ACC112 (cell line): ENCODE data around the gene TRIO.
A peak's percentile ranks its signal among the peaks of the same experiment; 100 is the strongest.

ENCODE experiments used
- H2AFZ ChIP-seq: fragments of 200-600 bp; sonication (generic); one replicate; pipeline ENCODE4 v1.6.0; 2017; ENCODE audit warnings: antibody characterized with exemption, low read length; ENCODE audit not compliant: unreplicated experiment
- H3K27ac ChIP-seq: fragments of 200-600 bp; sonication (generic); 2 replicates; pipeline ENCODE4 v1.5.1; 2014; ENCODE audit warnings: low read depth, mild to moderate bottlenecking, antibody characterized with exemption, low read length, moderate library complexity
- H3K27me3 ChIP-seq: fragments of 200-600 bp; sonication (generic); 2 replicates; pipeline ENCODE4 v1.6.1; 2014; ENCODE audit warnings: mild to moderate bottlenecking, antibody characterized with exemption, low read length, moderate library complexity, mixed read lengths; ENCODE audit not compliant: insufficient read depth
- H3K36me3 ChIP-seq: fragments of 200-600 bp; sonication (generic); 2 replicates; pipeline ENCODE4 v1.6.1; 2016; ENCODE audit warnings: mild to moderate bottlenecking, antibody characterized with exemption, low read length, moderate library complexity, mixed read lengths; ENCODE audit not compliant: insufficient read depth
- H3K4me1 ChIP-seq: fragments of 200-600 bp; sonication (generic); one replicate; pipeline ENCODE4 v1.6.1; 2016; ENCODE audit warnings: low read length, mixed read lengths; ENCODE audit not compliant: insufficient read depth, unreplicated experiment, control insufficient read depth
- H3K4me3 ChIP-seq: fragments of 200-600 bp; sonication (generic); 2 replicates; pipeline ENCODE4 v1.5.1; 2014; ENCODE audit warnings: mild to moderate bottlenecking, low read depth, low read length
- H3K79me2 ChIP-seq: fragments of 200-600 bp; sonication (generic); one replicate; pipeline ENCODE4 v1.6.0; 2016; ENCODE audit warnings: low read length; ENCODE audit not compliant: control insufficient read depth, unreplicated experiment, insufficient read depth

The TRIO gene

GRCh38 chr5:14226554-14226953, 83.4 kb downstream of the TRIO start:
- Histone ChIP-seq H3K4me3 (no peak overlapping the region), H2AFZ (no peak overlapping the region), H3K36me3 (peaks cover 9% of the 10 kb centered on the region; the same call in 1 of the 2 replicates), H3K4me1 (peaks cover 37% of the 10 kb centered on the region), H3K79me2 (peaks cover 98% of the 10 kb centered on the region), H3K27me3 (no peaks in the 10 kb centered on the region), H3K27ac (no peak overlapping the region)

- H3K27me3 ChIP-seq: no peaks in the 10 kb centered on the region
- H3K27ac ChIP-seq: no peak overlapping the region
- no peak overlapping the region for H2AFZ ChIP-seq
- H3K36me3 ChIP-seq: peaks cover 7% of the 10 kb centered on the region; the same call in 1 of the 2 replicates
- peaks cover 41% of the 10 kb centered on the region for H3K4me1 ChIP-seq
- no peak overlapping the region for H3K4me3 ChIP-seq
- peaks cover 98% of the 10 kb centered on the region for H3K79me2 ChIP-seq
These were observed 83.8 kb downstream of the TRIO start for GRCh38 chr5:14226992-14227391.

- peaks cover 98% of the 10 kb centered on the region for H3K79me2 ChIP-seq
- peaks cover 42% of the 10 kb centered on the region for H3K4me1 ChIP-seq
- H3K36me3 ChIP-seq: peaks cover 7% of the 10 kb centered on the region; the same call in 1 of the 2 replicates
- H3K27ac ChIP-seq: no peak overlapping the region
- no peak overlapping the region for H2AFZ ChIP-seq
- no peaks in the 10 kb centered on the region for H3K27me3 ChIP-seq
- H3K4me3 ChIP-seq: no peak overlapping the region
These were observed 84.4 kb downstream of the TRIO start for GRCh38 chr5:14227513-14227912.

GRCh38 chr5:14228219-14228618, 85.1 kb downstream of the TRIO start:
- Histone ChIP-seq H3K4me1 (peaks cover 42% of the 10 kb centered on the region), H3K27me3 (no peaks in the 10 kb centered on the region), H3K4me3 (no peak overlapping the region), H3K27ac (no peak overlapping the region), H2AFZ (no peak overlapping the region), H3K79me2 (peaks cover 98% of the 10 kb centered on the region), H3K36me3 (peaks cover 3% of the 10 kb centered on the region; the same call in 1 of the 2 replicates)

- H3K4me3 ChIP-seq: no peak overlapping the region
- H3K27me3 ChIP-seq: no peaks in the 10 kb centered on the region
- no peak overlapping the region for H3K27ac ChIP-seq
- peaks cover 47% of the 10 kb centered on the region for H3K4me1 ChIP-seq
- H2AFZ ChIP-seq: no peak overlapping the region
- H3K36me3 ChIP-seq: no peaks in the 10 kb centered on the region; the same call in 1 of the 2 replicates
- H3K79me2 ChIP-seq: peaks cover 100% of the 10 kb centered on the region
These were observed 86.0 kb downstream of the TRIO start for GRCh38 chr5:14229181-14229580.

GRCh38 chr5:14229734-14230133, 86.6 kb downstream of the TRIO start:
- H3K27ac ChIP-seq: no peak overlapping the region
- no peak overlapping the region for H2AFZ ChIP-seq
- no peaks in the 10 kb centered on the region for H3K27me3 ChIP-seq
- H3K4me1 ChIP-seq: peaks cover 51% of the 10 kb centered on the region
- no peak overlapping the region for H3K4me3 ChIP-seq
- H3K36me3 ChIP-seq: no peaks in the 10 kb centered on the region; the same call in 1 of the 2 replicates
- peaks cover 100% of the 10 kb centered on the region for H3K79me2 ChIP-seq

- Histone ChIP-seq H3K4me3 (no peak overlapping the region), H3K4me1 (peaks cover 55% of the 10 kb centered on the region), H3K27me3 (no peaks in the 10 kb centered on the region), H3K36me3 (peaks cover 3% of the 10 kb centered on the region; the same call in 1 of the 2 replicates), H2AFZ (no peak overlapping the region), H3K79me2 (peaks cover 99% of the 10 kb centered on the region), H3K27ac (0 out of 2 replicates have a peak overlapping the region, but pooled peaks have one; percentile 1)
These were observed 88.0 kb downstream of the TRIO start for GRCh38 chr5:14231156-14231555.

GRCh38 chr5:14231890-14232289, 88.7 kb downstream of the TRIO start:
- H3K27me3 ChIP-seq: no peaks in the 10 kb centered on the region
- no peak overlapping the region for H3K4me3 ChIP-seq
- H3K27ac ChIP-seq: no peak overlapping the region
- H2AFZ ChIP-seq: no peak overlapping the region
- peaks cover 60% of the 10 kb centered on the region for H3K4me1 ChIP-seq
- peaks cover 3% of the 10 kb centered on the region; the same call in 1 of the 2 replicates for H3K36me3 ChIP-seq
- peaks cover 99% of the 10 kb centered on the region for H3K79me2 ChIP-seq

GRCh38 chr5:14234204-14234603, 91.1 kb downstream of the TRIO start:
- peaks cover 3% of the 10 kb centered on the region; the same call in 1 of the 2 replicates for H3K36me3 ChIP-seq
- peaks cover 99% of the 10 kb centered on the region for H3K79me2 ChIP-seq
- no peak overlapping the region for H3K4me3 ChIP-seq
- peak overlapping the region; percentile 3; the same call in 1 of the 2 replicates for H3K27ac ChIP-seq
- no peaks in the 10 kb centered on the region for H3K27me3 ChIP-seq
- H2AFZ ChIP-seq: no peak overlapping the region
- peaks cover 58% of the 10 kb centered on the region for H3K4me1 ChIP-seq

- peak overlapping the region; percentile 4; the same call in 1 of the 2 replicates for H3K27ac ChIP-seq
- H3K27me3 ChIP-seq: no peaks in the 10 kb centered on the region
- H3K79me2 ChIP-seq: peaks cover 99% of the 10 kb centered on the region
- no peak overlapping the region for H2AFZ ChIP-seq
- no peak overlapping the region for H3K4me3 ChIP-seq
- H3K4me1 ChIP-seq: peaks cover 66% of the 10 kb centered on the region
- H3K36me3 ChIP-seq: peaks cover 3% of the 10 kb centered on the region; the same call in 1 of the 2 replicates
These were observed 92.7 kb downstream of the TRIO start for GRCh38 chr5:14235872-14236271.

- Histone ChIP-seq H3K36me3 (peaks cover 3% of the 10 kb centered on the region; the same call in 1 of the 2 replicates), H3K4me3 (no peak overlapping the region), H3K27me3 (no peaks in the 10 kb centered on the region), H3K4me1 (peaks cover 66% of the 10 kb centered on the region), H3K27ac (peak overlapping the region; percentile 4; the same call in 1 of the 2 replicates), H2AFZ (no peak overlapping the region), H3K79me2 (peaks cover 99% of the 10 kb centered on the region)
These were observed 93.6 kb downstream of the TRIO start for GRCh38 chr5:14236757-14237156.
